Adrenal gland (tissue), 12 donors: ENCODE results near the gene WIPF1. TPM values are rescaled to one million over a fixed set of nuclear protein-coding genes. Genes with fewer than 3 reads are reported as not detected.

ENCODE experiments used
- DNase-seq, 7 donors: peaks; one replicate each; pipeline ENCODE4 v3.0.0-alpha.2; 2019 to 2020
- H3K27ac ChIP-seq, 5 donors: fragments of 200-600 bp; sonication (generic) in 4 of 5; 1 replicate in 3 of 5; 2 replicates in 2 of 5; pipeline versions ENCODE4 v1.5.1 to v1.8.0; 2016 to 2020; ENCODE audit warnings: mild to moderate bottlenecking in 1 of 5
- H3K27me3 ChIP-seq: fragments of 200-600 bp; 2 replicates; pipeline ENCODE4 v1.8.0; 2021
- H3K36me3 ChIP-seq, 2 donors: fragments of 200-600 bp; replicated peaks in 1 of 2; 1 replicate in 1 of 2; 2 replicates in 1 of 2; pipeline versions ENCODE4 v1.5.1 to v1.8.0; 2018 to 2022
- H3K4me1 ChIP-seq, 2 donors: fragments of 200-600 bp; replicated peaks in 1 of 2; 1 replicate in 1 of 2; 2 replicates in 1 of 2; pipeline versions ENCODE4 v1.5.1 to v1.8.0; 2018 to 2021
- H3K4me3 ChIP-seq, 4 donors: fragments of 200-600 bp; sonication (generic) in 3 of 4; one replicate each; pipeline ENCODE4 v1.5.1; 2016 to 2018
- H3K9me3 ChIP-seq, 3 donors: fragments of 200-600 bp; sonication (generic) in 1 of 3; replicated peaks in 1 of 3; 1 replicate in 2 of 3; 2 replicates in 1 of 3; pipeline versions ENCODE4 v1.5.1 to v1.8.0; 2016 to 2021
- POLR2A ChIP-seq, 2 donors: fragments of 450-650 bp; IDR thresholded peaks; one replicate each; pipeline ENCODE4 v1.6.1; 2017; ENCODE audit warnings: antibody characterized with exemption in 2 of 2, mild to moderate bottlenecking in 2 of 2, moderate library complexity in 1 of 2
- whole genome bisulfite sequencing, 4 donors: extraction: QIAGEN DNeasy Blood & Tissue Kit in 2 of 4; methylation state at CpG; one replicate each; pipeline versions ENCODE4 v1.1.5 to v1.1.7; 2013 to 2017; 5-methylcytosine and 5-hydroxymethylcytosine counted together
- intact Hi-C, 2 donors: fragments of 100-400 bp; cut with DNase I; formaldehyde crosslinking; loops; one replicate each; pipeline versions ENCODE4 v1.14.1 to v1.15.0; 2022 to 2023
- polyA plus RNA-seq, 3 donors: library from polyadenylated mRNA; stranded (reverse); fragments of 200-250 nt in 2 of 3; fragments of 350-450 nt in 1 of 3; fragmentation: Illumina TruSeq in 1 of 3; extraction: RNeasy Lipid Tissue Mini Kit (QIAGEN cat#74804) in 1 of 3; gene quantifications; one replicate each; pipeline ENCODE4 v1.2.3, GENCODE V29; 2013 to 2014
- total RNA-seq, 9 donors: library from RNA; depleted of rRNA in 4 of 9; stranded (reverse); fragments of >200 nt in 4 of 9; fragments of 120-200 nt in 1 of 9; fragmentation: NEBNext Ultra II Directional in 1 of 9; extraction: Animal tissue kit (Norgen Biotek cat#: 25700) in 1 of 9; gene quantifications; one replicate each; pipeline versions ENCODE4 v1.1.0 to v1.2.4, GENCODE V29; 2013 to 2023
- TF ChIP-seq, protein P1 (sequence below), 6 experiments: fragments of 450-650 bp in 4 of 6; fragments of 200-600 bp in 2 of 6; sonication (generic) in 1 of 6; IDR thresholded peaks; 1 replicate in 5 of 6; 2 replicates in 1 of 6; pipeline versions ENCODE4 v1.5.1 to v1.8.0; 2016 to 2021; ENCODE audit warnings: antibody characterized with exemption in 6 of 6, mild to moderate bottlenecking in 2 of 6, moderate library complexity in 1 of 6
- donor health status: healthy with polysubstance abuse.
- donor health status: Bipolar disorder and iron deficiency.
- donor health status: DM: yes; HTN: yes; CAD: no.
- donor health status: DM: no; HTN: no; CAD: no.
- donor health status: DM: no; HTN: no; CAD: no.
- donor health status: DM: yes; HTN: yes; CAD: no.

The WIPF1 gene
- total and polyA plus RNA-seq, 12 donors, result 4.8 to 42.4 (median 24.6) TPM

DNA sequence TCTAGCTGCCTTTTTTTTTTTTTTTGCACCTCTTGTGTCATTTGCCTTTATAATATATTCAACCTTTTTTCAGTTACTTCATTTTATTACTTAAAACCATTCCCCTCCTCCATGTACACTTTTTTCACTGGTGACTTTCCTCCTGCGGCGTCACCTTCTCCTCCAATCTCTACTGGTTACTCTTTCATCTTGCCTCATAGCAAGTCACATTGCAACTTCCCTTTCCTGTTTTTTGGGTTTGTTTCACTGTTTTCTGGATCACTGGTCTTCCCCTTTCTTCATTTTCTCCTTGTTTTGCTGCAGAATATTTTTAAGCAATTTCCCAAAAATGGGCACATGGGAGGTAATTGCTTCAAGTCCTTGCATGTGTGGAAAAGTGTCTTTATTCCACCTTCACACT, 73.1 kb downstream of the WIPF1 start:
- peak overlapping the region in 1 of 5 donors; percentile 36 for H3K27ac ChIP-seq
- no peaks in the 10 kb centered on the region for H3K9me3 ChIP-seq
- H3K4me1 ChIP-seq, result no peaks in the 10 kb centered on the region
- WGBS, 4 donors, result 79 to 89% (median 84%) methylated on average over 2 of the region's 2 CpGs
- intact Hi-C loops, result no loop called here
- DNase-seq, result peak in 1 of 7 donors; percentile 22
- H3K36me3 ChIP-seq, result no peaks in the 10 kb centered on the region
- H3K27me3 ChIP-seq, result no peaks in the 10 kb centered on the region
- TF ChIP-seq, protein P1, sequence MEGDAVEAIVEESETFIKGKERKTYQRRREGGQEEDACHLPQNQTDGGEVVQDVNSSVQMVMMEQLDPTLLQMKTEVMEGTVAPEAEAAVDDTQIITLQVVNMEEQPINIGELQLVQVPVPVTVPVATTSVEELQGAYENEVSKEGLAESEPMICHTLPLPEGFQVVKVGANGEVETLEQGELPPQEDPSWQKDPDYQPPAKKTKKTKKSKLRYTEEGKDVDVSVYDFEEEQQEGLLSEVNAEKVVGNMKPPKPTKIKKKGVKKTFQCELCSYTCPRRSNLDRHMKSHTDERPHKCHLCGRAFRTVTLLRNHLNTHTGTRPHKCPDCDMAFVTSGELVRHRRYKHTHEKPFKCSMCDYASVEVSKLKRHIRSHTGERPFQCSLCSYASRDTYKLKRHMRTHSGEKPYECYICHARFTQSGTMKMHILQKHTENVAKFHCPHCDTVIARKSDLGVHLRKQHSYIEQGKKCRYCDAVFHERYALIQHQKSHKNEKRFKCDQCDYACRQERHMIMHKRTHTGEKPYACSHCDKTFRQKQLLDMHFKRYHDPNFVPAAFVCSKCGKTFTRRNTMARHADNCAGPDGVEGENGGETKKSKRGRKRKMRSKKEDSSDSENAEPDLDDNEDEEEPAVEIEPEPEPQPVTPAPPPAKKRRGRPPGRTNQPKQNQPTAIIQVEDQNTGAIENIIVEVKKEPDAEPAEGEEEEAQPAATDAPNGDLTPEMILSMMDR (IDR thresholded peaks at IDR 0.05), result no peak
- TF ChIP-seq POLR2A (IDR thresholded peaks at IDR 0.05), result no peak
- H3K4me3 ChIP-seq, result no peak overlapping the region

DNA sequence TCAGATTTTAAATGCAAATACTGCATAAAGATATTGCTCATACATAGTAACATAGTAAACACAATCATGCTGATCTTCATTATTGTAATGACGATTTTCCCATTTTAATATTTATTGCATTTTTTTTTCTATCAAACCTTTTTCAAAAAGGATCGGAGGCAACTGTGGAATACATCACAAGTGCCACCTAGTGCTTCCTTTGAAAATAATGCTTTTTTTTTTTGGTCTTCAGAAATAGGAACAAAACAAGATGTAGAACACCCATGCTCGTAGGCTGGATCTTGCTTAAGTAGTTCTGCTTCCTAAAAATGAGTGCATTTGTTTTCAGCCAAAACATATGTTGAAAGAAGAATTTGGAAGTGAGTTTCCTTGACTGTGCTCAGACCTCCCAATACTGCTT, 75.1 kb downstream of the WIPF1 start:
- DNase-seq, result no peak
- no peaks in the 10 kb centered on the region for H3K27me3 ChIP-seq
- 9 to 13% (median 10%) methylated on average over 3 of the region's 3 CpGs for WGBS, 4 donors
- no peak for TF ChIP-seq POLR2A (IDR thresholded peaks at IDR 0.05)
- TF ChIP-seq, protein P1 (IDR thresholded peaks at IDR 0.05), result peak in 5 of 6 experiments; percentile 33 to 56 (median 49)
- no peaks in the 10 kb centered on the region for H3K36me3 ChIP-seq
- H3K4me3 ChIP-seq, result no peak overlapping the region
- intact Hi-C loops, result no loop called here
- H3K4me1 ChIP-seq, result no peaks in the 10 kb centered on the region
- no peaks in the 10 kb centered on the region for H3K9me3 ChIP-seq
- H3K27ac ChIP-seq, result no peak overlapping the region

DNA sequence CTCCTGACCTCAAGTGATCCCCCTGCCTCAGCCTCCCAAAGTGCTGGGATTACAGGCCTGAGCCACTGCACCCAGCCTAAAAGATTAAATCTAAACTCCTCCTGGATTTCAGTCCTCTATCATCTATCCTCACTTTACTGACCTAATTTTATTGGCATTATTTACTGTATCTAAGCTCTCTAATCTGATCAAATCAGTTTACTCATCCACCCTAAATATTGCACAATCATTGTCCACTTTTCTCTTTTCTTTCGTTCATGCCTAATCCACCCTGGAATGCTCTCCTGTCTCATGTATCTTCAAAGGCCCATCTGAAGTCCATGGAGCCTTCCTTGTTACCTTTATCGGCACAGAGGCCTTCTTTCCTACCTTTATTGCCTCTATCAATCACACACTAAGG, 79.2 kb downstream of the WIPF1 start:
- no peak overlapping the region for H3K4me3 ChIP-seq
- intact Hi-C loops, result no loop called here
- WGBS, 4 donors, result 63 to 74% (median 70%) methylated on average over 2 of the region's 2 CpGs

DNA sequence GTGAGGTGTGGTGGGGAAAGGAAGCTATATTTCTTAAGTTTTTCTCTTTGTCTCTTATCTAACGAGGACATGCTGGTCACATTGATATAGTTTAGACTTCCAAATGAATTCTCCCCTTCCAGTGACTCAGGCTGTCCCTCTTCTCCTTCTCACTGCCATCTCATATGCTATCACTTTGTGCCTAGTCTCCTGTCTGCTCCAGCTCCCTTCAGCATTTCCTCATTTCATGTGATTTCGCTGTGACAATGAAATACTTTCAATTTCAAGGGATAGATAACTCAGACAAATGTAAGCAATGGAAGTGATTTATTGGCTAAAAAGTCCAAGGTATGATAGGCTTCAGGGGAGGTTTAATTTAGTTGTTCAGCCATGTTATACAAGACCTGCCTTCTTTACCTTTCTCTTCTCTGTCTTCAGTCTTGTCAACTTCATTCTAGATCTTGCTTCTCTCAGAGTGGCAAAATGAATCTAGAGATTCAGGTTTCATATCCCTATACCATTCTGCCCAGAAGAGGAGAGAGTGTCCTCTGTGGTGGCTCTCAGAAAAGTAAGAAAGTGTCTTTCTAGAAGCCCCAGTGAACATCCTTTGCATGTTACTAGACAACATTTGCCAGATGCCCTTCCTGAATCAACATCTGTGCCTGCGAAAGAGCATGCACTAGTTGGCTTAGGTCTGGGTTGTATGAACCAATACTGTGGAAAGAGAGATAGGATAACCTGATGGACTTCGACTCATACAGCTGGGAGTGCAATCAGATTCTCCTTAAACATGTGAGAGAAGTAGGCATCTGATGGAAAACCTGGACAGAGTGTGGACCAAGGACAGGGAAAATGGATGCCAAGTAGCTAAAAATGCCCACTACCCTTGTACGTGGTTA, 80.9 kb downstream of the WIPF1 start:
- H3K9me3 ChIP-seq, result no peaks in the 10 kb centered on the region
- no peak for TF ChIP-seq POLR2A (IDR thresholded peaks at IDR 0.05)
- TF ChIP-seq, protein P1 (IDR thresholded peaks at IDR 0.05), result no peak
- H3K27me3 ChIP-seq, result no peaks in the 10 kb centered on the region
- H3K4me1 ChIP-seq, result no peaks in the 10 kb centered on the region
- H3K36me3 ChIP-seq, result no peaks in the 10 kb centered on the region
- intact Hi-C loops, result no loop called here
- H3K27ac ChIP-seq, result no peak overlapping the region
- 73 to 82% (median 78%) methylated on average over 5 of the region's 5 CpGs for WGBS, 4 donors
- DNase-seq, result no peak
- H3K4me3 ChIP-seq, result no peak overlapping the region

More for the DNA sequence above, 79.2 kb downstream of the WIPF1 start:
- Histone ChIP-seq H3K36me3 (no peaks in the 10 kb centered on the region), H3K9me3 (no peaks in the 10 kb centered on the region), H3K27me3 (no peaks in the 10 kb centered on the region), H3K27ac (no peak overlapping the region), H3K4me1 (no peaks in the 10 kb centered on the region)
- TF ChIP-seq POLR2A (IDR thresholded peaks at IDR 0.05), result no peak
- TF ChIP-seq, protein P1 (IDR thresholded peaks at IDR 0.05), result no peak
- DNase-seq, result no peak
